Thyroid gland (tissue), 4 donors: ENCODE results near the gene ZNHIT1.

ENCODE experiments used
- CTCF ChIP-seq, 6 experiments: fragments of 200-600 bp in 3 of 6; fragments of 450-650 bp in 3 of 6; sonication (generic) in 3 of 6; IDR thresholded peaks; one replicate each; pipeline ENCODE4 v1.5.1; 2016 to 2019; ENCODE audit warnings: antibody characterized with exemption in 6 of 6, mild to moderate bottlenecking in 2 of 6, inconsistent platforms in 1 of 6, moderate library complexity in 1 of 6
- POLR2A ChIP-seq, 2 donors: fragments of 450-650 bp; IDR thresholded peaks; one replicate each; pipeline ENCODE4 v1.6.1; 2017; ENCODE audit warnings: antibody characterized with exemption in 2 of 2, mild to moderate bottlenecking in 2 of 2, moderate library complexity in 1 of 2

- no peak for TF ChIP-seq POLR2A (IDR thresholded peaks at IDR 0.05)
- no peak for TF ChIP-seq CTCF (IDR thresholded peaks at IDR 0.05)
These were observed 10.5 kb upstream of the ZNHIT1 start for GRCh38 chr7:101207459-101207858.
